ENCODE measurements around the gene SF3A1. TPM values are rescaled to one million over a fixed set of nuclear protein-coding genes. Genes with fewer than 3 reads are reported as not detected.

SF3A1 gene
- total and polyA plus RNA-seq, 2 of the 13 experiments (the other 11 are each of a cell fraction or from before 2014, with no cell fraction given), result 10.0 to 22.0 TPM

DNA sequence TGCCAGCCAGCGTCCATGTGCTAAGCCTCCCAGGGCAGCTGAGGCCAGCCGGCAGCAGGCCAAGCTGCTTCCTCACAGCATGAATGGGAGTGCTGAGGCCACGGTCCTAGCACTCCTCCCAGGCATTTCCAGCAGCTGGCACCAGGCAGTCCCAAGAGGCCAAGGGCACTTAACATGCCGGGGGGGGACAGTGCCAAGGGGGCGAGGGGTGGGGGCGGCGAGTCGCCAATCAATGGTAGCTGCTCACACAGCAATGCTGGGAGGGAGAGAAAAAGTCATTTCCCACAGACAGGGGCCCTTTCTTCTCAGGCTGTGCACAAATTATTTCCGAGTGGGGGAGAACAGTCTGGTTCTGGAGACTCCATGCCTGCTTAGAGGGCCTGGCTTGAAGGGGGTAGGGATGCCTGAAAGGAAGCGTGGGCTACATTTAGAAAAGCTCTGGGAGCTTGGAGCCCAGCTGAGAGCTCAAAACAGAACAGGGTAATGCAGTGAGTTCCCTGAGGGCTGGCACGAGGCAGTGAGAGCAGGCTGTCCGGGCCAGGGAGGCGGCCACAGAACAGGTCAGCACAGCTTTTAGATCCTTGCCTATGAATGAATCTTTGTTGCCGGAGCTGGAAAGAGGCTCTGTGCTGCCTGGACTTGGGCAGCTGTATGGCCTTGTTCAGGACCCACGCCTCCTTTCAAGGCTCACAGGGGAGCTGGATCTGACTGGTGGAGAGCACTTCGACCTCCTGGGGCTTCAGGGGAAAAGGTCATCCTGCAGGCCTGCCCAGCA lies 15.6 kb downstream of the SF3A1 start:
- POLR2A ChIA-PET, result interaction anchor here (1.3 kb wide), 1 partner anchor 14 kb away, joined by 3 read pairs; the partner anchor contains the start of gene TBC1D10A
- CTCF ChIA-PET (ENCODE audit: low intra/inter-chr PET ratio, low total read pairs), result no interaction called here

DNA sequence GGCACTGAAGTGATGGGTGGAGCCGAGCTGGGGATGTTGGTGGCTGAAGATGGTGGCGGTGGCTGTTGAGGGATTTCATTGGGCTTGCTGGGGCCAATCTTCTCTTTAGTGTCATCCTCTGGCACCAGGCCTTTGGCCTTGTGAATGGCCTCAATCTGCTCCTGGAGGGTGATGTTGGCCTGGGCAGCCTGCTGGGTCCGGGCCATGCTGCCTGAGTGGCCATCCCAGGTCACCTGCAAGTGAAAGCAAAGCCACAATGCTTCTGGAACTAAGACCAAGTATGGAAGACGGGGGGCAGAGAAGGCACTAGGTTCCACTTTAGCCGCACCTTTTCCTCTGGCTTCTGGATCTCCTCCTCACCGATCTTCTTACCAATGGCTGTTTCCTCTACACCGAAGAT lies 17.9 kb downstream of the SF3A1 start:
- Histone ChIP-seq H2AFZ (ENCODE audit: low read length) (no peak overlapping the region), H3K27me3 (ENCODE audit: control insufficient read depth in 1 of 2, insufficient read depth in 2 of 2, low read length in 2 of 2) (no peaks in the 10 kb centered on the region), H3K79me2 (ENCODE audit: insufficient read depth, low read length) (no peaks in the 10 kb centered on the region), H3K4me2 (ENCODE audit: low read depth, low read length) (no peak overlapping the region), H3K27ac (ENCODE audit: extremely low read length, insufficient read depth, low read length) (no peak overlapping the region), H3K4me1 (ENCODE audit: insufficient read depth, low read length) (peaks cover 27% of the 10 kb centered on the region), H3K9me3 (ENCODE audit: low read length) (no peaks in the 10 kb centered on the region), H3K4me3 (replicated peaks in 1 of 3; ENCODE audit: insufficient read depth in 1 of 3, low read depth in 2 of 3, low read length in 3 of 3) (no peak overlapping the region), H3K9ac (ENCODE audit: insufficient read depth, low read depth, low read length) (no peak overlapping the region), H4K20me1 (ENCODE audit: insufficient read depth, low read length) (no peaks in the 10 kb centered on the region; the same call in 1 of the 2 replicates), H3K36me3 (replicated peaks in 1 of 2; ENCODE audit: control insufficient read depth in 1 of 2, insufficient read depth in 2 of 2, low read length in 2 of 2) (peaks cover 50 to 96% of the 10 kb centered on the region in 2 experiments)
- 100% methylated on average over 6 of the region's 7 CpGs for WGBS (ENCODE audit: low lambda C conversion rate)
- no peak for DNase-seq (ENCODE audit: low spot score)
- ATAC-seq, result no peak
- in situ Hi-C loops (cut with HindIII; ENCODE audit: extremely low pct_ligation_motif_present, low pct_unique_long_range_greater_than_20kb), result no loop called here
- ChIA-PET POLR2A (no interaction called here), CTCF (ENCODE audit: low intra/inter-chr PET ratio, low total read pairs) (no interaction called here)
- FAIRE-seq, result no peak
- intact Hi-C loops (cut with micrococcal nuclease; ENCODE audit: unreplicated experiment), result no loop called here
- no TSS peak for BruUV-seq (replicated peaks)
- TF ChIP-seq, protein P1, sequence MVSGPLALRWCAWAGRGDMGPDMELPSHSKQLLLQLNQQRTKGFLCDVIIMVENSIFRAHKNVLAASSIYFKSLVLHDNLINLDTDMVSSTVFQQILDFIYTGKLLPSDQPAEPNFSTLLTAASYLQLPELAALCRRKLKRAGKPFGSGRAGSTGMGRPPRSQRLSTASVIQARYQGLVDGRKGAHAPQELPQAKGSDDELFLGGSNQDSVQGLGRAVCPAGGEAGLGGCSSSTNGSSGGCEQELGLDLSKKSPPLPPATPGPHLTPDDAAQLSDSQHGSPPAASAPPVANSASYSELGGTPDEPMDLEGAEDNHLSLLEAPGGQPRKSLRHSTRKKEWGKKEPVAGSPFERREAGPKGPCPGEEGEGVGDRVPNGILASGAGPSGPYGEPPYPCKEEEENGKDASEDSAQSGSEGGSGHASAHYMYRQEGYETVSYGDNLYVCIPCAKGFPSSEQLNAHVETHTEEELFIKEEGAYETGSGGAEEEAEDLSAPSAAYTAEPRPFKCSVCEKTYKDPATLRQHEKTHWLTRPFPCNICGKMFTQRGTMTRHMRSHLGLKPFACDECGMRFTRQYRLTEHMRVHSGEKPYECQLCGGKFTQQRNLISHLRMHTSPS (CRISPR knock-in tag; IDR thresholded peaks at IDR 0.05; ENCODE audit: low read depth), result no peak
- TF ChIP-seq, protein P2, sequence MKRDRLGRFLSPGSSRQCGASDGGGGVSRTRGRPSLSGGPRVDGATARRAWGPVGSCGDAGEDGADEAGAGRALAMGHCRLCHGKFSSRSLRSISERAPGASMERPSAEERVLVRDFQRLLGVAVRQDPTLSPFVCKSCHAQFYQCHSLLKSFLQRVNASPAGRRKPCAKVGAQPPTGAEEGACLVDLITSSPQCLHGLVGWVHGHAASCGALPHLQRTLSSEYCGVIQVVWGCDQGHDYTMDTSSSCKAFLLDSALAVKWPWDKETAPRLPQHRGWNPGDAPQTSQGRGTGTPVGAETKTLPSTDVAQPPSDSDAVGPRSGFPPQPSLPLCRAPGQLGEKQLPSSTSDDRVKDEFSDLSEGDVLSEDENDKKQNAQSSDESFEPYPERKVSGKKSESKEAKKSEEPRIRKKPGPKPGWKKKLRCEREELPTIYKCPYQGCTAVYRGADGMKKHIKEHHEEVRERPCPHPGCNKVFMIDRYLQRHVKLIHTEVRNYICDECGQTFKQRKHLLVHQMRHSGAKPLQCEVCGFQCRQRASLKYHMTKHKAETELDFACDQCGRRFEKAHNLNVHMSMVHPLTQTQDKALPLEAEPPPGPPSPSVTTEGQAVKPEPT (CRISPR knock-in tag; IDR thresholded peaks at IDR 0.05; ENCODE audit: low read depth), result no peak
- TF ChIP-seq CENPX (CRISPR knock-in tag; IDR thresholded peaks at IDR 0.05), result no peak
- TF ChIP-seq, protein P3, sequence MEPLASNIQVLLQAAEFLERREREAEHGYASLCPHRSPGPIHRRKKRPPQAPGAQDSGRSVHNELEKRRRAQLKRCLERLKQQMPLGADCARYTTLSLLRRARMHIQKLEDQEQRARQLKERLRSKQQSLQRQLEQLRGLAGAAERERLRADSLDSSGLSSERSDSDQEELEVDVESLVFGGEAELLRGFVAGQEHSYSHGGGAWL (CRISPR knock-in tag; IDR thresholded peaks at IDR 0.05), result no peak
- no peak for TF ChIP-seq CHD4 (IDR thresholded peaks at IDR 0.05; ENCODE audit: borderline replicate concordance, low read length)

More for the DNA sequence above, 15.6 kb downstream of the SF3A1 start:
- ATAC-seq (peak; percentile 49), FAIRE-seq (no peak), DNase-seq (ENCODE audit: low spot score) (no peak)
- no peak overlapping the region for H3K4me2 ChIP-seq (ENCODE audit: low read depth, low read length)
- BruUV-seq (replicated peaks), result no TSS peak
- H3K27me3 ChIP-seq (ENCODE audit: control insufficient read depth in 1 of 2, insufficient read depth in 2 of 2, low read length in 2 of 2), result no peaks in the 10 kb centered on the region
- H3K79me2 ChIP-seq (ENCODE audit: insufficient read depth, low read length), result no peaks in the 10 kb centered on the region
- peak; percentile 30 for TF ChIP-seq XRCC5 (optimal IDR thresholded peaks at IDR 0.05; ENCODE audit: low read length)
- TF ChIP-seq AGO2 (optimal IDR thresholded peaks at IDR 0.05; ENCODE audit: low read depth, low read length), result peak; percentile 49
- no peak for TF ChIP-seq ZNF75D (CRISPR knock-in tag; IDR thresholded peaks at IDR 0.05; ENCODE audit: borderline replicate concordance)
- TF ChIP-seq, protein P4, sequence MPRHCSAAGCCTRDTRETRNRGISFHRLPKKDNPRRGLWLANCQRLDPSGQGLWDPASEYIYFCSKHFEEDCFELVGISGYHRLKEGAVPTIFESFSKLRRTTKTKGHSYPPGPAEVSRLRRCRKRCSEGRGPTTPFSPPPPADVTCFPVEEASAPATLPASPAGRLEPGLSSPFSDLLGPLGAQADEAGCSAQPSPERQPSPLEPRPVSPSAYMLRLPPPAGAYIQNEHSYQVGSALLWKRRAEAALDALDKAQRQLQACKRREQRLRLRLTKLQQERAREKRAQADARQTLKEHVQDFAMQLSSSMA (CRISPR knock-in tag; IDR thresholded peaks at IDR 0.05), result no peak
- TF ChIP-seq NR2F6 (IDR thresholded peaks at IDR 0.05), result 0 out of 2 replicates have a peak, but pooled peaks have one; percentile 11
- no peak for TF ChIP-seq NR2F6 (CRISPR knock-in tag; IDR thresholded peaks at IDR 0.05)
- TF ChIP-seq JDP2 (CRISPR knock-in tag; IDR thresholded peaks at IDR 0.05; ENCODE audit: borderline replicate concordance), result no peak
- H3K4me1 ChIP-seq (ENCODE audit: insufficient read depth, low read length), result peaks cover 17% of the 10 kb centered on the region
- peaks cover 54 to 96% of the 10 kb centered on the region in 2 experiments for H3K36me3 ChIP-seq (replicated peaks in 1 of 2; ENCODE audit: control insufficient read depth in 1 of 2, insufficient read depth in 2 of 2, low read length in 2 of 2)
- in situ Hi-C loops (cut with HindIII; ENCODE audit: extremely low pct_ligation_motif_present, low pct_unique_long_range_greater_than_20kb) (no loop called here), intact Hi-C loops (cut with micrococcal nuclease; ENCODE audit: unreplicated experiment) (no loop called here)
- peak overlapping the region; percentile 49 for H3K27ac ChIP-seq (ENCODE audit: extremely low read length, insufficient read depth, low read length)
- H3K9ac ChIP-seq (ENCODE audit: insufficient read depth, low read depth, low read length), result no peak overlapping the region
- H4K20me1 ChIP-seq (ENCODE audit: insufficient read depth, low read length), result no peaks in the 10 kb centered on the region; the same call in 1 of the 2 replicates
- no peak overlapping the region for H3K4me3 ChIP-seq (replicated peaks in 1 of 3; ENCODE audit: insufficient read depth in 1 of 3, low read depth in 2 of 3, low read length in 3 of 3)
- H2AFZ ChIP-seq (ENCODE audit: low read length), result no peak overlapping the region
- H3K9me3 ChIP-seq (ENCODE audit: low read length), result no peaks in the 10 kb centered on the region
- whole genome bisulfite sequencing (ENCODE audit: low lambda C conversion rate), result 86% methylated on average over 12 of the region's 16 CpGs
